ENCODE measurements around the gene PLAGL2. TPM values are rescaled to one million over a fixed set of nuclear protein-coding genes. Genes with fewer than 3 reads are reported as not detected.

Gene PLAGL2
- total RNA-seq (2021): 42.8 and 44.4 TPM in 2 replicates
- long read RNA-seq, full-length matches to known transcripts: 18 of 57 reads
- long read RNA-seq, partial matches to known transcripts: 2 of 57 reads
- long read RNA-seq, other reads (novel, unspliced or antisense): 37 of 57 reads

DNA sequence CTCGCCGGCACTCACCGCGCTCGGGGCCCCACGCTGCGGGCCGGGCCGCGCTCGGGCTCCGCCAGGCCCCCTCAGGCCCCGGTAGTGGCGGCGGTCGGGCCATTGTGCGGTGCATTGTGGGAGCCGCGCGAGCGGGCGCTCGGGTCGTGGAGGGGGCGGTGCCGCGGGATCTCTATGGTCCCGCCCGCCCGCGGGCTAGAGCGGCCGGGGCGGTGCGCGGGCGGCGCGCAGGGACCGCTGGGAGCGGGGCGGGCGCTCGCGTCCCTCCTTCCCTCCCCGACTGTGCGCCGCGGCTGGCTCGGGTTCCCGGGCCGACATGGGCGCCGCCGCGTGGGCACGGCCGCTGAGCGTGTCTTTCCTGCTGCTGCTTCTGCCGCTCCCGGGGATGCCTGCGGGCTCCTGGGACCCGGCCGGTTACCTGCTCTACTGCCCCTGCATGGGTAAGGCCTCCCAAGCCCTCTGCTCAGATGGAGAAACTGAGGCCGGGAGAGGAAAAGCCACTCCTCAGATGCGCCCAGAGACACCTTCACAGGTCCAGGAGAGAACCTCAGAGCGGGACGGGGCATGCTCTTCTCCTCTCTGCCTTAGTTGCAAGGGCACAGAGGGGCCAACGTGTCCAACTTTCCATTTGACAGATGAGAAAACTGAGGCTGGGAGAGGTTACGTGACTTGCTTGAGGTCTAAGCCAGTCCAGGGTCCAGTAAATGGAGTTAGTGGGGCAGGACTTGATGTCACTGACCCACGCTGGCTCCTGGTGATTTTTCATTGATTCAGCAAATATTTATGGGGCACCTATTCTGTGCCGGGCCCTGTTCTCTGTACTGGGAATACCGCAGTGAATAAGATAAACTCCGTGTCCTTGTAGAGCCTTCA, at the start of gene PLAGL2, which contains the start of gene POFUT1:
Gene PLAGL2 (minus strand): TSS at position 118 of the 873 bp plus-strand sequence. CDS start 5,565 bp downstream, outside the sequence.
Gene POFUT1 (plus strand): TSS at position 255 of the 873 bp plus-strand sequence. CDS start 62 bp downstream, at position 317.
- Histone ChIP-seq H4K8ac (replicated peaks; ENCODE audit: insufficient read length, low read depth, low read length) (no peak within 1 kb of the TSS), H3K9ac (ENCODE audit: extremely low read depth, insufficient read length, low read length) (peak within 1 kb of the TSS; percentile 78), H4K5ac (ENCODE audit: insufficient read length, low read depth, low read length) (no peak within 1 kb of the TSS), H3T11ph (ENCODE audit: low read length) (no peak within 1 kb of the TSS), H3K4me2 (ENCODE audit: insufficient read depth, insufficient read length, low read length) (peak within 1 kb of the TSS; percentile 71), H2BK20ac (ENCODE audit: low read depth, low read length, poor library complexity, severe bottlenecking) (no peak within 1 kb of the TSS), H2BK5ac (ENCODE audit: insufficient read length, low read length) (no peak within 1 kb of the TSS), H3K27me3 (ENCODE audit: insufficient read depth, low read length) (no peaks in the 10 kb centered on the region), H3K4ac (ENCODE audit: low read depth, low read length) (no peak within 1 kb of the TSS), H3K18ac (ENCODE audit: insufficient read length, low read depth, low read length) (no peak within 1 kb of the TSS), H4K20me1 (ENCODE audit: control insufficient read depth, insufficient read depth, insufficient read length) (no peaks in the 10 kb centered on the region), H2BK12ac (ENCODE audit: insufficient read length, low read depth, low read length) (no peak within 1 kb of the TSS), H3K4me1 (ENCODE audit: insufficient read depth, low read length) (no peaks in the 10 kb centered on the region), H2AFZ (ENCODE audit: low read length) (no peak within 1 kb of the TSS), H3K23ac (ENCODE audit: insufficient read length, low read depth, low read length) (no peak within 1 kb of the TSS), H3K9me3 (ENCODE audit: control insufficient read depth, low read depth, low read length) (no peaks in the 10 kb centered on the region), H2BK120ac (ENCODE audit: low read depth, low read length, poor library complexity, severe bottlenecking) (no peak within 1 kb of the TSS), H2AK5ac (ENCODE audit: insufficient read length, low read length) (no peak within 1 kb of the TSS), H3K14ac (ENCODE audit: insufficient read depth, low read length) (peak within 1 kb of the TSS; percentile 56; the same call in 1 of the 2 replicates), H4K91ac (ENCODE audit: insufficient read length, low read depth, low read length) (no peak within 1 kb of the TSS), H3K56ac (ENCODE audit: insufficient read length, low read depth, low read length) (no peak within 1 kb of the TSS), H3K79me2 (ENCODE audit: insufficient read depth, low read length) (peaks cover 20% of the 10 kb centered on the region; the same call in 1 of the 2 replicates), H3K79me1 (ENCODE audit: insufficient read depth, low read depth, low read length, poor library complexity, severe bottlenecking) (peaks cover 9% of the 10 kb centered on the region), H3K27ac (ENCODE audit: insufficient read length, low read depth, low read length) (no peak within 1 kb of the TSS), H3K23me2 (ENCODE audit: insufficient read length, low read depth, low read length, poor library complexity, severe bottlenecking) (peaks cover 10% of the 10 kb centered on the region), H2BK15ac (ENCODE audit: low read depth, low read length) (no peak within 1 kb of the TSS)
- H3K4me3 Mint-ChIP-seq: peak within 1 kb of the TSS; percentile 89 to 97
- peaks cover 7 to 41% (median 29%) of the 10 kb centered on the region in 3 experiments; a peak in 6 of 7 replicates for H3K36me3 Mint-ChIP-seq (ENCODE audit: insufficient read depth in 1 of 3, low read depth in 3 of 3)
- H3K4me1 Mint-ChIP-seq: peaks cover 45 to 47% of the 10 kb centered on the region in 2 experiments
- no CpG with 5 or more reads among the region's 74 CpGs for WGBS (ENCODE audit: extremely low coverage, insufficient read length, low lambda C conversion rate)
- no peaks in the 10 kb centered on the region; a peak in 1 of 5 replicates for H3K9me3 Mint-ChIP-seq
- peak; percentile 80 for DNase-seq
- H3K27me3 Mint-ChIP-seq (ENCODE audit: low read depth): no peaks in the 10 kb centered on the region
- TF ChIP-seq, protein P1, sequence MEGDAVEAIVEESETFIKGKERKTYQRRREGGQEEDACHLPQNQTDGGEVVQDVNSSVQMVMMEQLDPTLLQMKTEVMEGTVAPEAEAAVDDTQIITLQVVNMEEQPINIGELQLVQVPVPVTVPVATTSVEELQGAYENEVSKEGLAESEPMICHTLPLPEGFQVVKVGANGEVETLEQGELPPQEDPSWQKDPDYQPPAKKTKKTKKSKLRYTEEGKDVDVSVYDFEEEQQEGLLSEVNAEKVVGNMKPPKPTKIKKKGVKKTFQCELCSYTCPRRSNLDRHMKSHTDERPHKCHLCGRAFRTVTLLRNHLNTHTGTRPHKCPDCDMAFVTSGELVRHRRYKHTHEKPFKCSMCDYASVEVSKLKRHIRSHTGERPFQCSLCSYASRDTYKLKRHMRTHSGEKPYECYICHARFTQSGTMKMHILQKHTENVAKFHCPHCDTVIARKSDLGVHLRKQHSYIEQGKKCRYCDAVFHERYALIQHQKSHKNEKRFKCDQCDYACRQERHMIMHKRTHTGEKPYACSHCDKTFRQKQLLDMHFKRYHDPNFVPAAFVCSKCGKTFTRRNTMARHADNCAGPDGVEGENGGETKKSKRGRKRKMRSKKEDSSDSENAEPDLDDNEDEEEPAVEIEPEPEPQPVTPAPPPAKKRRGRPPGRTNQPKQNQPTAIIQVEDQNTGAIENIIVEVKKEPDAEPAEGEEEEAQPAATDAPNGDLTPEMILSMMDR (conservative IDR thresholded peaks at IDR 0.05): peak; percentile 28; the same call in 2 of the 3 replicates
- H3K27ac Mint-ChIP-seq: peak within 1 kb of the TSS; percentile 85 to 97 (median 86)

All from H9 (cell line).